Thymus (tissue), 11 donors: ENCODE measurements around the gene FADS6. TPM values are rescaled to one million over a fixed set of nuclear protein-coding genes. Genes with fewer than 3 reads are reported as not detected.

ENCODE experiments used
- DNase-seq, 9 donors: peaks; one replicate each; pipeline ENCODE4 v3.0.0-alpha.2; 2013; ENCODE audit warnings: low spot score in 9 of 9, low read depth in 6 of 9, missing footprints in 1 of 9
- H3K27ac ChIP-seq, 2 donors: one replicate each; pipeline ENCODE4 v1.5.1; 2013; ENCODE audit warnings: control low read depth in 1 of 2, low read depth in 1 of 2, low read length in 1 of 2, mild to moderate bottlenecking in 1 of 2, moderate library complexity in 1 of 2
- H3K27me3 ChIP-seq, 2 donors: one replicate each; pipeline ENCODE4 v1.5.1; 2013; ENCODE audit warnings: low read length in 1 of 2; ENCODE audit not compliant: control insufficient read depth in 2 of 2, insufficient read depth in 1 of 2
- H3K36me3 ChIP-seq, 2 donors: one replicate each; pipeline ENCODE4 v1.5.1; 2013; ENCODE audit warnings: low read length in 1 of 2, mild to moderate bottlenecking in 1 of 2, moderate library complexity in 1 of 2; ENCODE audit not compliant: control insufficient read depth in 2 of 2, insufficient read depth in 2 of 2
- H3K4me1 ChIP-seq, 2 donors: one replicate each; pipeline ENCODE4 v1.5.1; 2013; ENCODE audit warnings: low read length in 2 of 2; ENCODE audit not compliant: control insufficient read depth in 2 of 2, insufficient read depth in 2 of 2
- H3K4me3 ChIP-seq, 2 donors: one replicate each; pipeline ENCODE4 v1.5.1; 2013; ENCODE audit warnings: low read length in 2 of 2, control low read depth in 1 of 2, mild to moderate bottlenecking in 1 of 2
- H3K9me3 ChIP-seq, 2 donors: one replicate each; pipeline ENCODE4 v1.5.1; 2013; ENCODE audit warnings: low read length in 1 of 2, mild to moderate bottlenecking in 1 of 2; ENCODE audit not compliant: control insufficient read depth in 2 of 2, insufficient read depth in 1 of 2
- WGBS: extraction: QIAGEN DNeasy Blood & Tissue Kit; methylation state at CpG from one replicate; pipeline ENCODE4 v1.1.7; 2013; 5-methylcytosine and 5-hydroxymethylcytosine counted together
- polyA plus RNA-seq: library from polyadenylated mRNA; stranded (reverse); fragments of 200-250 nt; gene quantifications from one replicate; pipeline ENCODE4 v1.2.3, GENCODE V29; 2013
- total RNA-seq: library from RNA; stranded (reverse); fragments of 120-200 nt; gene quantifications from one replicate; pipeline ENCODE4 v1.2.4, GENCODE V29; 2013
- donor health status: healthy.

The FADS6 gene
- total and polyA plus RNA-seq, 2 donors = 0.14 to 1.0 TPM

GRCh38 chr17:74921769-74922168, 28.3 kb upstream of the FADS6 start:
- 96% methylated on average over 2 of the region's 2 CpGs for WGBS
- H3K9me3 ChIP-seq = peaks cover 2 to 3% of the 10 kb centered on the region in 2 donors
- H3K27ac ChIP-seq = no peak overlapping the region
- H3K4me3 ChIP-seq = no peak overlapping the region
- H3K4me1 ChIP-seq = peaks cover 0 to 9% of the 10 kb centered on the region in 2 donors
- no peaks in the 10 kb centered on the region for H3K36me3 ChIP-seq
- DNase-seq = no peak
- peaks cover 42 to 91% of the 10 kb centered on the region in 2 donors for H3K27me3 ChIP-seq

- Histone ChIP-seq H3K4me1 (peaks cover 0 to 9% of the 10 kb centered on the region in 2 donors), H3K36me3 (no peaks in the 10 kb centered on the region), H3K27ac (no peak overlapping the region), H3K9me3 (peaks cover 2 to 3% of the 10 kb centered on the region in 2 donors), H3K27me3 (peaks cover 42 to 87% of the 10 kb centered on the region in 2 donors), H3K4me3 (no peak overlapping the region)
- no peak for DNase-seq
- WGBS = 86% methylated on average over 19 of the region's 19 CpGs
These were observed 27.7 kb upstream of the FADS6 start for GRCh38 chr17:74921026-74921681.

GRCh38 chr17:74920642-74921025, 27.2 kb upstream of the FADS6 start:
- Histone ChIP-seq H3K4me3 (no peak overlapping the region), H3K4me1 (peaks cover 0 to 9% of the 10 kb centered on the region in 2 donors), H3K9me3 (peaks cover 2 to 3% of the 10 kb centered on the region in 2 donors), H3K27me3 (peaks cover 38 to 84% of the 10 kb centered on the region in 2 donors), H3K36me3 (no peaks in the 10 kb centered on the region), H3K27ac (no peak overlapping the region)
- 79% methylated on average over 6 of the region's 6 CpGs for WGBS
- no peak for DNase-seq

- DNase-seq = no peak
- H3K27ac ChIP-seq = no peak overlapping the region
- peaks cover 35 to 80% of the 10 kb centered on the region in 2 donors for H3K27me3 ChIP-seq
- H3K4me3 ChIP-seq = no peak overlapping the region
- H3K36me3 ChIP-seq = no peaks in the 10 kb centered on the region
- WGBS = 85% methylated on average over 27 of the region's 27 CpGs
- H3K9me3 ChIP-seq = peaks cover under 1 to 3% of the 10 kb centered on the region in 2 donors
- peaks cover 0 to 9% of the 10 kb centered on the region in 2 donors for H3K4me1 ChIP-seq
These were observed 26.8 kb upstream of the FADS6 start for GRCh38 chr17:74920306-74920620.

GRCh38 chr17:74919440-74920305, 26.2 kb upstream of the FADS6 start:
- H3K4me1 ChIP-seq = peaks cover 0 to 9% of the 10 kb centered on the region in 2 donors
- DNase-seq = no peak
- H3K36me3 ChIP-seq = no peaks in the 10 kb centered on the region
- H3K27ac ChIP-seq = no peak overlapping the region
- WGBS = 76% methylated on average over 67 of the region's 67 CpGs
- peaks cover 0 to 3% of the 10 kb centered on the region in 2 donors for H3K9me3 ChIP-seq
- no peak overlapping the region for H3K4me3 ChIP-seq
- H3K27me3 ChIP-seq = peaks cover 29 to 77% of the 10 kb centered on the region in 2 donors

GRCh38 chr17:74918906-74919305, 25.5 kb upstream of the FADS6 start:
- Histone ChIP-seq H3K27ac (no peak overlapping the region), H3K27me3 (peaks cover 21 to 69% of the 10 kb centered on the region in 2 donors), H3K4me1 (peaks cover 0 to 9% of the 10 kb centered on the region in 2 donors), H3K4me3 (no peak overlapping the region), H3K9me3 (peaks cover 0 to 3% of the 10 kb centered on the region in 2 donors), H3K36me3 (no peaks in the 10 kb centered on the region)
- DNase-seq = no peak
- WGBS = 98% methylated on average over 5 of the region's 5 CpGs

GRCh38 chr17:74917430-74917829, 24.0 kb upstream of the FADS6 start:
- Histone ChIP-seq H3K9me3 (peaks cover 0 to 3% of the 10 kb centered on the region in 2 donors), H3K4me1 (no peaks in the 10 kb centered on the region), H3K27ac (no peak overlapping the region), H3K27me3 (peaks cover 6 to 55% of the 10 kb centered on the region in 2 donors), H3K36me3 (no peaks in the 10 kb centered on the region), H3K4me3 (no peak overlapping the region)
- 48% methylated on average over 10 of the region's 10 CpGs for WGBS
- DNase-seq = no peak

GRCh38 chr17:74916851-74917199, 23.4 kb upstream of the FADS6 start:
- Histone ChIP-seq H3K27me3 (peaks cover 5 to 48% of the 10 kb centered on the region in 2 donors), H3K27ac (no peak overlapping the region), H3K4me3 (no peak overlapping the region), H3K9me3 (peaks cover 0 to 3% of the 10 kb centered on the region in 2 donors), H3K4me1 (no peaks in the 10 kb centered on the region), H3K36me3 (no peaks in the 10 kb centered on the region)
- 92% methylated on average over 11 of the region's 11 CpGs for WGBS
- no peak for DNase-seq

- Histone ChIP-seq H3K9me3 (peaks cover 0 to 3% of the 10 kb centered on the region in 2 donors), H3K36me3 (no peaks in the 10 kb centered on the region), H3K27me3 (peaks cover 5 to 43% of the 10 kb centered on the region in 2 donors), H3K4me1 (no peaks in the 10 kb centered on the region), H3K4me3 (no peak overlapping the region), H3K27ac (no peak overlapping the region)
- WGBS = 94% methylated on average over 13 of the region's 13 CpGs
- DNase-seq = no peak
These were observed 22.9 kb upstream of the FADS6 start for GRCh38 chr17:74916136-74916850.
